Cerebellar nuclear complex (tissue), 1 donor: ENCODE results near the gene BAIAP2L1.
"Not testable (repeated sequence)": the region's sequence is repeated elsewhere in the genome, so short reads cannot be mapped to it uniquely, and the experiment has no call there.

Experiments
- DNase-seq, 2 experiments: peaks; one replicate each; lab custom pipeline; 2025; lab: John Stamatoyannopoulos, UW

The BAIAP2L1 gene

GRCh38 chr7:98400542-98401340 lies at the start of gene BAIAP2L1:
TSS of gene BAIAP2L1 (minus strand) at chr7:98401090. CDS start at chr7:98400852, 238 bp downstream.
- DNase-seq: no peak

GRCh38 chr7:98448766-98449165 lies 47.9 kb upstream of the BAIAP2L1 start:
- DNase-seq: no peak

GRCh38 chr7:98440992-98441391 lies 40.1 kb upstream of the BAIAP2L1 start:
- not testable (repeated sequence) for DNase-seq

GRCh38 chr7:98439484-98439883 lies 38.6 kb upstream of the BAIAP2L1 start:
- DNase-seq: no peak

GRCh38 chr7:98434087-98434486 lies 33.2 kb upstream of the BAIAP2L1 start:
- no peak for DNase-seq

- DNase-seq: no peak
These were observed 28.9 kb upstream of the BAIAP2L1 start for GRCh38 chr7:98429799-98430198.

- DNase-seq: no peak
These were observed 22.2 kb upstream of the BAIAP2L1 start for GRCh38 chr7:98423043-98423442.

- DNase-seq: no peak
These were observed 20.2 kb upstream of the BAIAP2L1 start for GRCh38 chr7:98420966-98421612.

GRCh38 chr7:98419988-98420387 lies 19.1 kb upstream of the BAIAP2L1 start:
- not testable (repeated sequence) for DNase-seq

GRCh38 chr7:98419316-98419691 lies 18.4 kb upstream of the BAIAP2L1 start:
- not testable (repeated sequence) for DNase-seq

GRCh38 chr7:98418636-98419315 lies 17.9 kb upstream of the BAIAP2L1 start:
- DNase-seq: no peak

- DNase-seq: no peak
These were observed 17.4 kb upstream of the BAIAP2L1 start for GRCh38 chr7:98418271-98418635.

- not testable (repeated sequence) for DNase-seq
These were observed 16.8 kb upstream of the BAIAP2L1 start for GRCh38 chr7:98417604-98418270.

- DNase-seq: no peak
These were observed 13.5 kb upstream of the BAIAP2L1 start for GRCh38 chr7:98414205-98414900.

- DNase-seq: not testable (repeated sequence)
These were observed 12.8 kb upstream of the BAIAP2L1 start for GRCh38 chr7:98413655-98414054.

- DNase-seq: no peak
These were observed 9.0 kb upstream of the BAIAP2L1 start for GRCh38 chr7:98409843-98410242.

- not testable (repeated sequence) for DNase-seq
These were observed 7.3 kb upstream of the BAIAP2L1 start for GRCh38 chr7:98408146-98408545.

GRCh38 chr7:98406827-98407226 lies 5.9 kb upstream of the BAIAP2L1 start:
- DNase-seq: no peak

- no peak for DNase-seq
These were observed 4.0 kb upstream of the BAIAP2L1 start for GRCh38 chr7:98404840-98405239.

GRCh38 chr7:98399890-98400541 lies 874 bp downstream of the BAIAP2L1 start:
- no peak for DNase-seq

GRCh38 chr7:98399462-98399861 lies 1.4 kb downstream of the BAIAP2L1 start:
- no peak for DNase-seq
